H1 (cell line): ENCODE data around the gene CCNI2. TPM values are rescaled to one million over a fixed set of nuclear protein-coding genes. Genes with fewer than 3 reads are reported as not detected.

Experiments
- CTCF ChIA-PET: fragments of 300-600 bp; sonication (Branson Sonifier 250); formaldehyde crosslinking; loops from one replicate; lab custom pipeline; 2021; ENCODE audit not compliant: partially characterized antibody; lab: Charles Lee
- POLR2A ChIA-PET: fragments of 300-600 bp; sonication (Branson Sonifier 250); formaldehyde crosslinking; loops from one replicate; lab custom pipeline; 2021; ENCODE audit warnings: inconsistent platforms; ENCODE audit not compliant: partially characterized antibody; lab: Charles Lee
- DNase-seq, 2 experiments: peaks; one replicate each; pipeline versions ENCODE4 v3.0.0 to v3.0.0-alpha.2; 2010 to 2022; ENCODE audit warnings: low spot score in 2 of 2, low read depth in 1 of 2, mixed read lengths in 1 of 2
- FAIRE-seq: peaks from 2 replicates; lab custom pipeline; 2011; peaks lifted over from hg19 to GRCh38; lab: Jason Lieb, UNC
- H2AFZ ChIP-seq: 2 replicates; pipeline ENCODE4 v1.8.1; 2012; ENCODE audit warnings: low read length, inconsistent platforms
- H2AK5ac ChIP-seq: 2 replicates; pipeline ENCODE4 v1.6.1; 2013; ENCODE audit warnings: low read depth, low read length
- H2BK120ac ChIP-seq: replicated peaks from 2 replicates; pipeline ENCODE3; 2013; ENCODE audit warnings: low read depth, low read length, inconsistent platforms
- H2BK12ac ChIP-seq: 2 replicates; pipeline ENCODE4 v1.6.1; 2013; ENCODE audit warnings: low read depth, low read length
- H2BK15ac ChIP-seq: 2 replicates; pipeline ENCODE4 v1.6.1; 2013; ENCODE audit warnings: low read length
- H2BK20ac ChIP-seq: 2 replicates; pipeline ENCODE4 v1.6.1; 2013; ENCODE audit warnings: low read length
- H2BK5ac ChIP-seq: 2 replicates; pipeline ENCODE4 v1.6.1; 2013; ENCODE audit warnings: low read depth, low read length
- H3K14ac ChIP-seq: 2 replicates; pipeline ENCODE4 v1.6.1; 2013; ENCODE audit warnings: inconsistent platforms; ENCODE audit not compliant: insufficient read length
- H3K18ac ChIP-seq: 2 replicates; pipeline ENCODE4 v1.6.1; 2013; ENCODE audit warnings: low read length; ENCODE audit errors: extremely low read depth
- H3K23ac ChIP-seq: 2 replicates; pipeline ENCODE4 v1.6.1; 2013; ENCODE audit warnings: inconsistent platforms; ENCODE audit not compliant: insufficient read length
- H3K23me2 ChIP-seq: 2 replicates; pipeline ENCODE4 v1.6.1; 2013; ENCODE audit warnings: low read depth, low read length
- H3K27ac ChIP-seq: 2 replicates; pipeline ENCODE4 v1.6.1; 2011; ENCODE audit warnings: low read depth, low read length, inconsistent platforms
- H3K27me3 ChIP-seq, 4 experiments: replicated peaks in 1 of 4; 1 replicate in 1 of 4; 2 replicates in 3 of 4; pipeline versions ENCODE4 v1.6.1 to v1.8.1; 2011 to 2013; ENCODE audit warnings: low read length in 3 of 4, mild to moderate bottlenecking in 3 of 4, inconsistent platforms in 2 of 4, mixed read lengths in 2 of 4, moderate library complexity in 1 of 4; ENCODE audit not compliant: control insufficient read depth in 3 of 4, insufficient read depth in 3 of 4; ENCODE audit errors: extremely low read depth in 1 of 4
- H3K36me3 ChIP-seq, 4 experiments: 2 replicates each; pipeline versions ENCODE4 v1.6.1 to v1.8.1; 2011 to 2013; ENCODE audit warnings: mild to moderate bottlenecking in 4 of 4, low read length in 3 of 4, moderate library complexity in 2 of 4, control low read depth in 1 of 4, inconsistent platforms in 1 of 4; ENCODE audit not compliant: insufficient read depth in 4 of 4, control insufficient read depth in 2 of 4
- H3K4ac ChIP-seq: replicated peaks from 2 replicates; pipeline ENCODE3; 2013; ENCODE audit warnings: low read length, low read depth, mixed read lengths, inconsistent platforms; ENCODE audit not compliant: insufficient read length
- H3K4me1 ChIP-seq, 4 experiments: replicated peaks in 1 of 4; 1 replicate in 1 of 4; 2 replicates in 3 of 4; pipeline versions ENCODE4 v1.6.1 to v1.8.1; 2011 to 2013; ENCODE audit warnings: low read length in 3 of 4, inconsistent platforms in 2 of 4, mixed read lengths in 1 of 4; ENCODE audit not compliant: insufficient read depth in 4 of 4, control insufficient read depth in 3 of 4
- H3K4me2 ChIP-seq, 2 experiments: 2 replicates each; pipeline versions ENCODE4 v1.6.1 to v1.8.1; 2011 to 2013; ENCODE audit warnings: low read depth in 2 of 2, low read length in 2 of 2, control low read depth in 1 of 2, inconsistent platforms in 1 of 2, mild to moderate bottlenecking in 1 of 2; ENCODE audit not compliant: insufficient read depth in 1 of 2
- H3K4me3 ChIP-seq, 4 experiments: fragments of 200-600, 300-600 bp in 1 of 4; sonication (generic), shearing (Covaris generic), sonication (Bioruptor Twin) in 1 of 4; 2 replicates each; pipeline versions ENCODE4 v1.5.1 to v1.8.1; 2011 to 2016; ENCODE audit warnings: low read length in 4 of 4, low read depth in 3 of 4, control low read depth in 2 of 4, inconsistent platforms in 2 of 4, mild to moderate bottlenecking in 2 of 4, mixed read lengths in 1 of 4, moderate library complexity in 1 of 4; ENCODE audit not compliant: insufficient read depth in 2 of 4; ENCODE audit errors: extremely low read depth in 1 of 4
- H3K56ac ChIP-seq: replicated peaks from 2 replicates; pipeline ENCODE3; 2013; ENCODE audit warnings: low read depth, mild to moderate bottlenecking, mixed read lengths, low read length, inconsistent platforms; ENCODE audit not compliant: insufficient read length
- H3K79me1 ChIP-seq: 2 replicates; pipeline ENCODE4 v1.6.1; 2013; ENCODE audit warnings: low read depth, low read length, control low read depth
- H3K79me2 ChIP-seq, 2 experiments: 2 replicates each; pipeline versions ENCODE4 v1.6.1 to v1.8.1; 2012 to 2013; ENCODE audit warnings: low read length in 2 of 2, mild to moderate bottlenecking in 2 of 2, inconsistent platforms in 1 of 2; ENCODE audit not compliant: insufficient read depth in 2 of 2, control insufficient read depth in 1 of 2
- H3K9ac ChIP-seq, 4 experiments: replicated peaks in 1 of 4; 1 replicate in 1 of 4; 2 replicates in 3 of 4; pipeline versions ENCODE4 v1.6.1 to v1.8.1; 2011 to 2013; ENCODE audit warnings: low read depth in 3 of 4, low read length in 3 of 4, control low read depth in 2 of 4, mild to moderate bottlenecking in 2 of 4, moderate library complexity in 2 of 4, inconsistent platforms in 1 of 4; ENCODE audit errors: extremely low read depth in 1 of 4
- H3K9me3 ChIP-seq, 2 experiments: 2 replicates each; pipeline versions ENCODE4 v1.6.1 to v1.8.1; 2012 to 2013; ENCODE audit warnings: mild to moderate bottlenecking in 2 of 2, moderate library complexity in 2 of 2, control low read depth in 1 of 2, inconsistent platforms in 1 of 2, low read depth in 1 of 2, low read length in 1 of 2, mixed read lengths in 1 of 2; ENCODE audit not compliant: insufficient read depth in 2 of 2
- H4K20me1 ChIP-seq, 2 experiments: replicated peaks in 1 of 2; 2 replicates each; pipeline versions ENCODE3 to v1.8.1; 2011 to 2013; ENCODE audit warnings: inconsistent platforms in 2 of 2, low read length in 2 of 2, mild to moderate bottlenecking in 1 of 2; ENCODE audit not compliant: insufficient read depth in 2 of 2, control insufficient read depth in 1 of 2
- H4K5ac ChIP-seq: 2 replicates; pipeline ENCODE4 v1.6.1; 2013; ENCODE audit warnings: low read length, low read depth, mixed read lengths, inconsistent platforms; ENCODE audit not compliant: insufficient read length
- H4K8ac ChIP-seq: 2 replicates; pipeline ENCODE4 v1.8.0; 2013; ENCODE audit warnings: mild to moderate bottlenecking, moderate library complexity, low read length, inconsistent platforms; ENCODE audit not compliant: insufficient read depth; ENCODE audit errors: extremely low read depth
- H4K91ac ChIP-seq: replicated peaks from 2 replicates; pipeline ENCODE3; 2013; ENCODE audit warnings: low read length, mixed read lengths, inconsistent platforms; ENCODE audit not compliant: insufficient read length
- PHF8 ChIP-seq: fragments of 200-600 bp; sonication (generic); conservative IDR thresholded peaks from 2 replicates; pipeline ENCODE4 v1.7.1; 2012; ENCODE audit warnings: low read depth, mild to moderate bottlenecking, inconsistent platforms, low read length, moderate library complexity
- TAF7 ChIP-seq: optimal IDR thresholded peaks from 2 replicates; pipeline ENCODE3; 2011; ENCODE audit warnings: low read depth, mild to moderate bottlenecking, inconsistent platforms, low read length, moderate library complexity, borderline replicate concordance
- TCF12 ChIP-seq: IDR thresholded peaks from 2 replicates; pipeline ENCODE4 v1.6.1; 2011; ENCODE audit warnings: low read depth, mild to moderate bottlenecking, low read length
- WGBS, 2 experiments: shearing (Covaris generic) in 1 of 2; methylation state at CpG; one replicate each; pipeline versions ENCODE4 v1.1.6 to v1.1.7; 2013 to 2015; ENCODE audit warnings: low lambda C conversion rate in 2 of 2, mixed read lengths in 2 of 2, inconsistent platforms in 1 of 2, low coverage in 1 of 2, missing lambda C conversion rate in 1 of 2; ENCODE audit not compliant: insufficient replicate concordance in 2 of 2, insufficient coverage in 1 of 2, insufficient read length in 1 of 2; ENCODE audit errors: extremely low coverage in 1 of 2, missing lambda C conversion rate in 1 of 2; 5-methylcytosine and 5-hydroxymethylcytosine counted together
- polyA plus RNA-seq, 7 experiments: library from polyadenylated mRNA; depleted of rRNA in 3 of 7; stranded (reverse) in 5 of 7; unstranded in 2 of 7; fragments of >200 nt in 5 of 7; fragments of 200-250 nt in 2 of 7; gene quantifications; 1 replicate in 5 of 7; 2 replicates in 1 of 7; 4 replicates in 1 of 7; pipeline versions ENCODE4 v1.2.1 to v1.2.3, GENCODE V29; 2011 to 2013; ENCODE audit warnings: missing spikeins in 2 of 7, mixed read lengths in 2 of 7
- total RNA-seq: library from RNA; stranded (reverse); fragmentation: NEBNext Ultra II Directional; extraction: Animal tissue kit (Norgen Biotek cat#: 25700); gene quantifications from 2 replicates; pipeline ENCODE4 v1.2.1, GENCODE V29; 2021

CCNI2 gene
- total and polyA plus RNA-seq, 2 of the 8 experiments (the other 6 are each of a cell fraction or from before 2014, with no cell fraction given), result 1.3 to 1.4 TPM

DNA sequence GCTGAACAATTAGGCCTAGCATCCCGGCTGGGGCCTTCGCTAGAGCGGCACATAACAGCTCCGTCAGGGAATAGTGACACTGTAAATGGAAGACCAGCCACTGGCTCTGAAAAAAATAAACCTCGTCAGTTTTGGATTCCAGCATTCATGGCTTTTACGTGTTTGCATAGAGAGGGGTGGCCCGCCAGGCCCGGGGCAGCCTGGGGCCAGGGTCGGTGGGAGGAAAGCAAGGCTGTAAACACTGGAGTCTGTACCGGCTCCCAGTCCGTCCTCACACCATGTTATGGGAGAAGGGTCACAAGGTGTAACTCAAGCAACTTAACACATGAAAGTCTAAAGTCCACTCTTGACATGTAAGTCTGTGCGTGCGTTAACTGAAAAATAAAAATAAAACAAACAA lies 11.2 kb downstream of the CCNI2 start:
- no peak overlapping the region for H2BK20ac ChIP-seq
- no peaks in the 10 kb centered on the region for H3K23me2 ChIP-seq
- H3K79me1 ChIP-seq, result no peaks in the 10 kb centered on the region
- H3K4me2 ChIP-seq, result no peak overlapping the region
- DNase-seq, result no peak
- H2AFZ ChIP-seq, result no peak overlapping the region
- no peak overlapping the region for H4K5ac ChIP-seq
- ChIA-PET CTCF (interaction anchor here (1.0 to 18.2 kb wide), 5 partner anchors 7 to 275 kb away, joined by 4 to 322 read pairs (median 18); partner anchors contain the start of genes CCNI2 and SHROOM1), POLR2A (interaction anchor here (1.2 to 2.2 kb wide), 2 partner anchors 9 to 11 kb away, joined by 3 to 6 read pairs; partner anchors contain the start of gene CCNI2)
- H3K36me3 ChIP-seq, result peaks cover 0 to 3% (median 0%) of the 10 kb centered on the region in 4 experiments; a peak in 3 of 8 replicates
- no peak overlapping the region for H2AK5ac ChIP-seq
- no peak overlapping the region for H2BK12ac ChIP-seq
- peaks cover 2 to 3% of the 10 kb centered on the region in 2 experiments for H4K20me1 ChIP-seq
- H3K56ac ChIP-seq, result no peak overlapping the region
- no peak overlapping the region for H3K4me3 ChIP-seq
- H4K91ac ChIP-seq, result no peak overlapping the region
- WGBS, 2 experiments, result 91% methylated on average over 13 of the region's 13 CpGs; no CpG with 5 or more reads in 1 of the 2 experiments
- no peak overlapping the region; the same call in 1 of the 2 replicates for H4K8ac ChIP-seq
- no peak overlapping the region for H3K27ac ChIP-seq
- H2BK15ac ChIP-seq, result no peak overlapping the region
- H2BK5ac ChIP-seq, result no peak overlapping the region
- no peaks in the 10 kb centered on the region for H3K27me3 ChIP-seq
- H3K9me3 ChIP-seq, result no peaks in the 10 kb centered on the region
- H3K14ac ChIP-seq, result no peak overlapping the region
- TF ChIP-seq TCF12 (no peak), PHF8 (no peak), TAF7 (no peak)
- no peak overlapping the region for H3K4ac ChIP-seq
- no peak overlapping the region for H2BK120ac ChIP-seq
- no peak overlapping the region for H3K23ac ChIP-seq
- no peak overlapping the region for H3K18ac ChIP-seq
- FAIRE-seq, result no peak
- no peaks in the 10 kb centered on the region for H3K79me2 ChIP-seq
- H3K4me1 ChIP-seq, result peaks cover 0 to 6% (median 1%) of the 10 kb centered on the region in 4 experiments; a peak in 3 of 7 replicates
- H3K9ac ChIP-seq, result no peak overlapping the region
